Measurements from ENCODE around the gene ARRB2. TPM values are rescaled to one million over a fixed set of nuclear protein-coding genes. Genes with fewer than 3 reads are reported as not detected.

The ARRB2 gene
- polyA plus RNA-seq, 1 of the 3 experiments (the other 2 are of a cell fraction) = 24.6 TPM

- no peak for TF ChIP-seq RCOR1 (IDR thresholded peaks at IDR 0.05; ENCODE audit: low read length)
Observed at GRCh38 chr17:4720787-4721186, 10.4 kb downstream of the ARRB2 start (continued).

GRCh38 chr17:4721203-4722135 lies 11.0 kb downstream of the ARRB2 start:
- no peak overlapping the region for H3K27ac ChIP-seq (ENCODE audit: low read depth in 2 of 2, low read length in 1 of 2)
- 67% methylated on average over 19 of the region's 20 CpGs for WGBS (ENCODE audit: low lambda C conversion rate)
- peaks cover 5% of the 10 kb centered on the region for H3F3A ChIP-seq (replicated peaks; ENCODE audit: insufficient read depth)
- ChIA-PET POLR2A (no interaction called here), CTCF (no interaction called here)
- H3K9me2 ChIP-seq = no peaks in the 10 kb centered on the region
- no peak overlapping the region for H3K4me3 ChIP-seq (ENCODE audit: low read depth in 2 of 2, low read length in 1 of 2)
- no peak overlapping the region for H3K9ac ChIP-seq
- H3K36me3 ChIP-seq (replicated peaks in 1 of 2; ENCODE audit: control insufficient read depth in 1 of 2, insufficient read depth in 2 of 2, low read length in 1 of 2) = peaks cover 0 to 4% of the 10 kb centered on the region in 2 experiments
- H3K4me1 ChIP-seq (ENCODE audit: control insufficient read depth in 1 of 2, insufficient read depth in 2 of 2, low read depth in 1 of 2, low read length in 1 of 2) = no peaks in the 10 kb centered on the region
- no peak overlapping the region; the same call in 1 of the 2 replicates for H3K4me2 ChIP-seq
- H2AFZ ChIP-seq (ENCODE audit: low read depth) = no peak overlapping the region
- H3K27me3 ChIP-seq (ENCODE audit: insufficient read depth) = no peaks in the 10 kb centered on the region
- no peaks in the 10 kb centered on the region for H3K79me2 ChIP-seq (ENCODE audit: insufficient read depth)
- H3K9me3 ChIP-seq = no peaks in the 10 kb centered on the region
- TF ChIP-seq TCF12 (IDR thresholded peaks at IDR 0.05) (no peak), TAF1 (IDR thresholded peaks at IDR 0.05; ENCODE audit: borderline replicate concordance, low read depth, low read length) (no peak), CTCF (IDR thresholded peaks at IDR 0.05) (no peak), GATA2 (CRISPR knock-in tag; IDR thresholded peaks at IDR 0.05) (no peak), RCOR1 (IDR thresholded peaks at IDR 0.05; ENCODE audit: low read length) (no peak), IRF3 (IDR thresholded peaks at IDR 0.05; ENCODE audit: low read depth, low read length) (no peak)
- no peak for DNase-seq
- no peaks in the 10 kb centered on the region for H4K20me1 ChIP-seq (ENCODE audit: insufficient read depth)

- H3K4me1 ChIP-seq (ENCODE audit: control insufficient read depth in 1 of 2, insufficient read depth in 2 of 2, low read depth in 1 of 2, low read length in 1 of 2) = no peaks in the 10 kb centered on the region
- no peak overlapping the region for H3K27ac ChIP-seq (ENCODE audit: low read depth in 2 of 2, low read length in 1 of 2)
- H4K20me1 ChIP-seq (ENCODE audit: insufficient read depth) = no peaks in the 10 kb centered on the region
- peaks cover 0 to 4% of the 10 kb centered on the region in 2 experiments for H3K36me3 ChIP-seq (replicated peaks in 1 of 2; ENCODE audit: control insufficient read depth in 1 of 2, insufficient read depth in 2 of 2, low read length in 1 of 2)
- WGBS (ENCODE audit: low lambda C conversion rate) = 89% methylated on average over 16 of the region's 16 CpGs
- no peak overlapping the region for H3K9ac ChIP-seq
- POLR2A ChIA-PET = no interaction called here
- no peak overlapping the region for H2AFZ ChIP-seq (ENCODE audit: low read depth)
- no peaks in the 10 kb centered on the region for H3K27me3 ChIP-seq (ENCODE audit: insufficient read depth)
- H3K79me2 ChIP-seq (ENCODE audit: insufficient read depth) = no peaks in the 10 kb centered on the region
- DNase-seq = no peak
- H3F3A ChIP-seq (replicated peaks; ENCODE audit: insufficient read depth) = peaks cover 5% of the 10 kb centered on the region
- no peak overlapping the region for H3K4me2 ChIP-seq
- no peaks in the 10 kb centered on the region for H3K9me2 ChIP-seq
- CTCF ChIA-PET = interaction anchor here (1.1 kb wide), 1 partner anchor 186 kb away, joined by 3 read pairs; no protein-coding TSS in a partner anchor
- no peak overlapping the region for H3K4me3 ChIP-seq (ENCODE audit: low read depth in 2 of 2, low read length in 1 of 2)
- H3K9me3 ChIP-seq = no peaks in the 10 kb centered on the region
- TF ChIP-seq ELF1 (IDR thresholded peaks at IDR 0.05) = no peak
- no peak for TF ChIP-seq SMC3 (IDR thresholded peaks at IDR 0.05; ENCODE audit: low read depth, low read length)
- TF ChIP-seq YY1 (IDR thresholded peaks at IDR 0.05; ENCODE audit: low read depth) = no peak
- TF ChIP-seq MXI1 (IDR thresholded peaks at IDR 0.05; ENCODE audit: low read depth, low read length) = no peak
- TF ChIP-seq MAX (IDR thresholded peaks at IDR 0.05; ENCODE audit: low read depth) = no peak
- TF ChIP-seq REST (IDR thresholded peaks at IDR 0.05; ENCODE audit: low read depth, low read length) = no peak
- TF ChIP-seq ZBTB33 (IDR thresholded peaks at IDR 0.05; ENCODE audit: borderline replicate concordance, low read depth) = no peak
- no peak for TF ChIP-seq JUND (IDR thresholded peaks at IDR 0.05)
- no peak for TF ChIP-seq CHD2 (IDR thresholded peaks at IDR 0.05; ENCODE audit: low read length, partially characterized antibody)
- no peak for TF ChIP-seq TCF12 (IDR thresholded peaks at IDR 0.05)
Observed at GRCh38 chr17:4722678-4723240, 12.3 kb downstream of the ARRB2 start.

Measured in SK-N-SH (cell line).